GM18526 (cell line): ENCODE results near the gene GADD45A.
A peak's percentile ranks its signal among the peaks of the same experiment; 100 is the strongest.

Experiments used
- POLR2A ChIP-seq: IDR thresholded peaks from 3 replicates; pipeline ENCODE4 v1.6.1; 2011; ENCODE audit not compliant: insufficient read length; ENCODE audit errors: extremely low read depth

GADD45A gene

GRCh38 chr1:67721650-67722291, 36.8 kb downstream of the GADD45A start:
- TF ChIP-seq POLR2A = no peak

GRCh38 chr1:67722292-67722944, 37.4 kb downstream of the GADD45A start:
- TF ChIP-seq POLR2A = no peak

DNA sequence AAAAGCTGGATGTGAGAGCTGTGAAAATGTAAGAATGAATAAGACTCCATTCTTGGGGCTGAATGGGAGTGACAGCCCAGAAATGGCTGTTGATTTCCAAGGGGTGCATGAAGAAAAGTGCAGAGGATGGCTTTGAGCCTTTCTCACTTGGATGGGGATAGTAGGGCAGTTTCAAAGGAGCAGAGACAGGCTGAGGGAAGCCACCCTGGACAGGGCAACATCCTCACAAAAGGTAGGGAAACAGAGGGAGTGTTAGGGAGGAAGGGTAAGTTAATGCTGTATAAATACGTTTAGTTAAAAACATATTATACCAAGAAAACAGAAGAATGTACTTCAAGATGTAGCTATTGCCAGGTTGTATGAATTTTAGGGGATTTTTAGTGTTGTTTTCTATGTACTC, 38.1 kb downstream of the GADD45A start:
- TF ChIP-seq POLR2A = no peak

- no peak for TF ChIP-seq POLR2A
These were observed 38.6 kb downstream of the GADD45A start for GRCh38 chr1:67723620-67724019.

GRCh38 chr1:67724928-67725560, 40.0 kb downstream of the GADD45A start:
- TF ChIP-seq POLR2A = no peak

GRCh38 chr1:67726224-67726623, 41.2 kb downstream of the GADD45A start:
- no peak for TF ChIP-seq POLR2A

GRCh38 chr1:67729872-67730271, 44.9 kb downstream of the GADD45A start:
- no peak for TF ChIP-seq POLR2A

DNA sequence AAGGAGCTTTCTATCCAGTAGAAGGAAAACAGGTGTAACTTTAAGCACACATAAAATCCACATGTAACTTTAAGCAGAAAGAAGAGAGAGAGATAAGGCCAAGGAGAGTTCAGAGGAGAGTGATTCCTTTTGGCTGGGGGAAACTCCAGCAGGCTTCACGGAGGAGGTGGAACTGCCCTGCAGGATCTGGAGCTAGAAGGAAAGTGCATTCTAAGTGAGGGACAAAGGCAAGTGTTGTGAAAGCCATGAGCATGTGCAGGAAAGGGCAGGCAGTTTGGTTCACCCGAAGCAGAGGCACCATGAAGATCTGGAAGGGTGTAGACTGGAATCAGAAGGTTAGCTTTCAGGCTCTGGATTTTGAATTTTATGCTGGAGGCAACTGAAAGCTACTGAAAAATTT, 46.3 kb downstream of the GADD45A start:
- no peak for TF ChIP-seq POLR2A

- no peak for TF ChIP-seq POLR2A
These were observed 47.8 kb downstream of the GADD45A start for GRCh38 chr1:67732750-67733151.

DNA sequence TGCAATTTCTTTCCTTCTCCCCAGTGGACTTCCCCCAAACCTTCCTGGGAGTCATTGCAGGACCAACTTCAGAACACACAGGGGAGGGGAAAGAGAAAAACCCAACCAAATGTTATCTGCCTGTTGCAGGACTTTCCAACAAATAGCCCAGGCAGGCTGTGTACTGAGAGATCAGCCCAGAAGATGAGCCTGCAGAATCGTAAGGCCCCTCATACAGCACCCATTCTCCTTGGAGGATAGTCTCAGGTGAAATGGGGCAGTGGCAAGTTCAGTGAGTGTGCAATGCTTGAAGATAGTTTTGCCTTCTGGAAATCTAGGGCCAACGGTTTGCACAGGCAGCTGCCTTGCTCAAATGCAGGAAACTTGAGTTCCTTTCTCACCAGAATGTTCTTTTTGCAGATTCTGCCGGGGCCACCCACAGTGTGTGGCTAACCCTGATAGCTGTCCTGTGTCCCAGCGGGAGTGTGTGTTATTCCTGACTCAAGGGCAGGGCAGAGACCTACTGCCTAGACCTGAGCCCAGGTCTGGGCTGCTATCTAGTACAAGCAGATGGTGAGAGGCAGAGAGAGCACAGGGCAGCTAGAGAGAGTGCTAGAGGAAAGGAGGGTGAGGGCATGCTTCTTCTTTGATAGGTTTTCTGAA, 48.8 kb downstream of the GADD45A start:
- no peak for TF ChIP-seq POLR2A

- TF ChIP-seq POLR2A = no peak
These were observed 49.3 kb downstream of the GADD45A start for GRCh38 chr1:67734323-67734690.

- TF ChIP-seq POLR2A = no peak
These were observed 50.2 kb downstream of the GADD45A start for GRCh38 chr1:67735206-67735605.

- peak; percentile 57 for TF ChIP-seq POLR2A
These were observed 51.0 kb downstream of the GADD45A start for GRCh38 chr1:67735806-67736627.

GRCh38 chr1:67736750-67737149, 51.7 kb downstream of the GADD45A start:
- no peak for TF ChIP-seq POLR2A

DNA sequence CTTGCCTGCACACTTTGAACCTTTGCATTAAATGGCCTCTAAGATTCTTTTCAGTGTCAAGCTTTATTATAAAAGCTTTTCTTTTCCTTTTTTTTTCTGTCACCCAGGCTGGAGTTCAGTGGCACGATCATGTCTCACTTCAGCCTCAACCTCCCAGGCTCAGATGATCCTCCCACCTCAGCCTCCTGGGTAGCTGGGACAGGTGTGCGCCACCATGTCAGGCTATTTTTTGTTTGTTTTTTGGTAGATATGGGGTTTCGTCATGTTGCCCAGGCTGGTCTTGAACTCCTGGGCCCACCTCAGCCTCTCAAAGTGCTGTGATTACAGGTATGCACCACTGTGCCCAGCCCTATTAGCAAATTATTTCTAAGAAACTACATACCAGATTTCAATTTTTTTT, 52.9 kb downstream of the GADD45A start:
- TF ChIP-seq POLR2A = no peak
